GM23338 (cell line): Measurements from ENCODE around the gene FURIN. TPM values are rescaled to one million over a fixed set of nuclear protein-coding genes. Genes with fewer than 3 reads are reported as not detected.
A peak's percentile ranks its signal among the peaks of the same experiment; 100 is the strongest.

Source experiments
- ATAC-seq: fragments of 200-7000 bp; cut with Tn5 transposase; 3 replicates; pipeline ENCODE4 v1.9.1; 2020
- DNase-seq: peaks from one replicate; pipeline ENCODE4 v3.0.0-alpha.2; 2015; ENCODE audit warnings: low spot score
- H2AFZ ChIP-seq: fragments of 200-600 bp; sonication (generic); 2 replicates; pipeline ENCODE4 v1.8.0; 2016; ENCODE audit warnings: antibody characterized with exemption, mild to moderate bottlenecking, moderate library complexity
- H3F3A ChIP-seq: fragments of 200-600 bp; sonication (generic); replicated peaks from 2 replicates; pipeline ENCODE4 v1.8.0; 2017; ENCODE audit warnings: antibody characterized with exemption, mixed run types, low read depth
- H3K27ac ChIP-seq: fragments of 200-600 bp; sonication (generic); 2 replicates; pipeline ENCODE4 v1.6.1; 2016; ENCODE audit warnings: low read depth
- H3K27me3 ChIP-seq: fragments of 200-600 bp; sonication (generic); 2 replicates; pipeline ENCODE4 v1.8.0; 2016; ENCODE audit warnings: mild to moderate bottlenecking, mixed run types, moderate library complexity; ENCODE audit not compliant: insufficient read depth
- H3K36me3 ChIP-seq: fragments of 200-600 bp; sonication (generic); 2 replicates; pipeline ENCODE4 v1.8.0; 2016; ENCODE audit warnings: mild to moderate bottlenecking; ENCODE audit not compliant: insufficient read depth
- H3K4me1 ChIP-seq: fragments of 200-600 bp; sonication (generic); 2 replicates; pipeline ENCODE4 v1.8.0; 2016; ENCODE audit warnings: mild to moderate bottlenecking, moderate library complexity; ENCODE audit not compliant: insufficient read depth
- H3K4me2 ChIP-seq: fragments of 200-600 bp; sonication (generic); 2 replicates; pipeline ENCODE4 v1.7.1; 2017; ENCODE audit warnings: mixed run types
- H3K4me3 ChIP-seq: fragments of 200-600 bp; sonication (generic); 2 replicates; pipeline ENCODE4 v1.6.1; 2016; ENCODE audit warnings: mixed run types
- H3K79me2 ChIP-seq: fragments of 200-600 bp; sonication (generic); replicated peaks from 2 replicates; pipeline ENCODE4 v1.8.0; 2017; ENCODE audit warnings: mild to moderate bottlenecking; ENCODE audit not compliant: insufficient read depth
- H3K9me2 ChIP-seq: fragments of 200-600 bp; sonication (generic); 2 replicates; pipeline ENCODE4 v1.8.0; 2017; ENCODE audit not compliant: insufficient read depth
- H4K20me1 ChIP-seq: fragments of 200-600 bp; sonication (generic); replicated peaks from 2 replicates; pipeline ENCODE4 v1.8.0; 2017; ENCODE audit warnings: mild to moderate bottlenecking; ENCODE audit not compliant: insufficient read depth
- H3K27ac Mint-ChIP-seq: 2 replicates; pipeline ENCODE4 v1.8.0; 2020; ENCODE audit warnings: inconsistent platforms, mild to moderate bottlenecking, moderate library complexity, mixed read lengths
- H3K27me3 Mint-ChIP-seq: 3 replicates; pipeline ENCODE4 v1.8.0; 2022; ENCODE audit warnings: low read depth, mild to moderate bottlenecking, moderate library complexity, mixed read lengths, inconsistent platforms; ENCODE audit not compliant: insufficient read depth, poor library complexity
- H3K36me3 Mint-ChIP-seq: 3 replicates; pipeline ENCODE4 v1.8.0; 2021; ENCODE audit warnings: low read depth, mild to moderate bottlenecking, inconsistent platforms, moderate library complexity, mixed read lengths
- H3K4me1 Mint-ChIP-seq: 3 replicates; pipeline ENCODE4 v1.8.0; 2020; ENCODE audit warnings: mild to moderate bottlenecking, inconsistent platforms, mixed read lengths
- H3K4me3 Mint-ChIP-seq: 3 replicates; pipeline ENCODE4 v1.8.0; 2021; ENCODE audit warnings: moderate library complexity, mild to moderate bottlenecking, inconsistent platforms, mixed read lengths
- H3K9me3 Mint-ChIP-seq: 3 replicates; pipeline ENCODE4 v1.8.0; 2020; ENCODE audit warnings: moderate library complexity, mild to moderate bottlenecking, inconsistent platforms, mixed read lengths
- JUNB ChIP-seq: IDR thresholded peaks from one replicate; pipeline ENCODE4 v1.6.1; 2016; ENCODE audit warnings: antibody characterized with exemption; ENCODE audit not compliant: unreplicated experiment
- polyA plus RNA-seq: library from polyadenylated mRNA; unstranded; fragments of >200 nt; fragmentation: Nextera tagmentation; extraction: Ambion mirVana; gene quantifications from 2 replicates; pipeline ENCODE4 v1.2.1, GENCODE V29; 2016
- total RNA-seq: library from RNA; depleted of rRNA; stranded (reverse); fragments of >200 nt; shearing (Covaris generic); gene quantifications from 2 replicates; pipeline ENCODE4 v1.2.3, GENCODE V29; 2014
- TF ChIP-seq, protein P1 (sequence below): fragments of 250-450 bp; sonication (Bioruptor Pico); IDR thresholded peaks from 2 replicates; pipeline ENCODE4 v1.5.0; 2020; ENCODE audit warnings: mild to moderate bottlenecking, moderate library complexity
- TF ChIP-seq, protein P2 (sequence below), 2 experiments: fragments of 200-600 bp in 1 of 2; sonication (generic) in 1 of 2; conservative IDR thresholded peaks; 2 replicates each; pipeline versions ENCODE4 v1.5.1 to v1.6.1; 2016 to 2017; ENCODE audit warnings: antibody characterized with exemption in 2 of 2, low read depth in 2 of 2, mild to moderate bottlenecking in 2 of 2, moderate library complexity in 1 of 2

Gene FURIN
- total and polyA plus RNA-seq, 2 experiments from 2014 or later = 6.3 to 20.9 TPM

DNA sequence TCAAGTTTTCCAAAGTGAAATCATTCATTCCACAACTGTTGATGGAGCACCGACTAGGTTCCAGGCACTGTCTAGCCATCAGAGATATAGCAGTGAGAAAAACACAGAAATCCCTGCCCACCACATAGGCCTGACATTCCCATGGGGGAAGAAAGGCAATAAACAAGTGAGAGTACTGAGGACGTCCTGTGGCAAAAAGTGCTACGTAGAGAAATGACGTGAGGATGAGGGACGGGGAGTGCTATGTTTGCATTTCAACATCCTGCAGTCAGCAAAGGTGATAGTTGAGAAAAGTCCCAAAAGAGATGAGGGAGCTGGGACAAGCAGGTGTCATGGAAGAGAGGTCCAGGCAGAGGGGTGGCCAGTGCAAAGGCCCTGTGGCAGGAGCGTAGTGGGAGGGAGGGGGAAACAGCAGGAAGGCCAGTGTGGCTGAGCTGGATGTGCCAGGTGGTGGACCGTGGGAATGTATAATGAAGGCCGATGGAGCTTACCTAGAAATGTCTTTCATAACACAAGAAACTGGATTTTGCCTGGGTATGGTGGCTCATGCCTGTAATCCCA, 10.4 kb upstream of the FURIN start (continued):
- TF ChIP-seq, protein P1, sequence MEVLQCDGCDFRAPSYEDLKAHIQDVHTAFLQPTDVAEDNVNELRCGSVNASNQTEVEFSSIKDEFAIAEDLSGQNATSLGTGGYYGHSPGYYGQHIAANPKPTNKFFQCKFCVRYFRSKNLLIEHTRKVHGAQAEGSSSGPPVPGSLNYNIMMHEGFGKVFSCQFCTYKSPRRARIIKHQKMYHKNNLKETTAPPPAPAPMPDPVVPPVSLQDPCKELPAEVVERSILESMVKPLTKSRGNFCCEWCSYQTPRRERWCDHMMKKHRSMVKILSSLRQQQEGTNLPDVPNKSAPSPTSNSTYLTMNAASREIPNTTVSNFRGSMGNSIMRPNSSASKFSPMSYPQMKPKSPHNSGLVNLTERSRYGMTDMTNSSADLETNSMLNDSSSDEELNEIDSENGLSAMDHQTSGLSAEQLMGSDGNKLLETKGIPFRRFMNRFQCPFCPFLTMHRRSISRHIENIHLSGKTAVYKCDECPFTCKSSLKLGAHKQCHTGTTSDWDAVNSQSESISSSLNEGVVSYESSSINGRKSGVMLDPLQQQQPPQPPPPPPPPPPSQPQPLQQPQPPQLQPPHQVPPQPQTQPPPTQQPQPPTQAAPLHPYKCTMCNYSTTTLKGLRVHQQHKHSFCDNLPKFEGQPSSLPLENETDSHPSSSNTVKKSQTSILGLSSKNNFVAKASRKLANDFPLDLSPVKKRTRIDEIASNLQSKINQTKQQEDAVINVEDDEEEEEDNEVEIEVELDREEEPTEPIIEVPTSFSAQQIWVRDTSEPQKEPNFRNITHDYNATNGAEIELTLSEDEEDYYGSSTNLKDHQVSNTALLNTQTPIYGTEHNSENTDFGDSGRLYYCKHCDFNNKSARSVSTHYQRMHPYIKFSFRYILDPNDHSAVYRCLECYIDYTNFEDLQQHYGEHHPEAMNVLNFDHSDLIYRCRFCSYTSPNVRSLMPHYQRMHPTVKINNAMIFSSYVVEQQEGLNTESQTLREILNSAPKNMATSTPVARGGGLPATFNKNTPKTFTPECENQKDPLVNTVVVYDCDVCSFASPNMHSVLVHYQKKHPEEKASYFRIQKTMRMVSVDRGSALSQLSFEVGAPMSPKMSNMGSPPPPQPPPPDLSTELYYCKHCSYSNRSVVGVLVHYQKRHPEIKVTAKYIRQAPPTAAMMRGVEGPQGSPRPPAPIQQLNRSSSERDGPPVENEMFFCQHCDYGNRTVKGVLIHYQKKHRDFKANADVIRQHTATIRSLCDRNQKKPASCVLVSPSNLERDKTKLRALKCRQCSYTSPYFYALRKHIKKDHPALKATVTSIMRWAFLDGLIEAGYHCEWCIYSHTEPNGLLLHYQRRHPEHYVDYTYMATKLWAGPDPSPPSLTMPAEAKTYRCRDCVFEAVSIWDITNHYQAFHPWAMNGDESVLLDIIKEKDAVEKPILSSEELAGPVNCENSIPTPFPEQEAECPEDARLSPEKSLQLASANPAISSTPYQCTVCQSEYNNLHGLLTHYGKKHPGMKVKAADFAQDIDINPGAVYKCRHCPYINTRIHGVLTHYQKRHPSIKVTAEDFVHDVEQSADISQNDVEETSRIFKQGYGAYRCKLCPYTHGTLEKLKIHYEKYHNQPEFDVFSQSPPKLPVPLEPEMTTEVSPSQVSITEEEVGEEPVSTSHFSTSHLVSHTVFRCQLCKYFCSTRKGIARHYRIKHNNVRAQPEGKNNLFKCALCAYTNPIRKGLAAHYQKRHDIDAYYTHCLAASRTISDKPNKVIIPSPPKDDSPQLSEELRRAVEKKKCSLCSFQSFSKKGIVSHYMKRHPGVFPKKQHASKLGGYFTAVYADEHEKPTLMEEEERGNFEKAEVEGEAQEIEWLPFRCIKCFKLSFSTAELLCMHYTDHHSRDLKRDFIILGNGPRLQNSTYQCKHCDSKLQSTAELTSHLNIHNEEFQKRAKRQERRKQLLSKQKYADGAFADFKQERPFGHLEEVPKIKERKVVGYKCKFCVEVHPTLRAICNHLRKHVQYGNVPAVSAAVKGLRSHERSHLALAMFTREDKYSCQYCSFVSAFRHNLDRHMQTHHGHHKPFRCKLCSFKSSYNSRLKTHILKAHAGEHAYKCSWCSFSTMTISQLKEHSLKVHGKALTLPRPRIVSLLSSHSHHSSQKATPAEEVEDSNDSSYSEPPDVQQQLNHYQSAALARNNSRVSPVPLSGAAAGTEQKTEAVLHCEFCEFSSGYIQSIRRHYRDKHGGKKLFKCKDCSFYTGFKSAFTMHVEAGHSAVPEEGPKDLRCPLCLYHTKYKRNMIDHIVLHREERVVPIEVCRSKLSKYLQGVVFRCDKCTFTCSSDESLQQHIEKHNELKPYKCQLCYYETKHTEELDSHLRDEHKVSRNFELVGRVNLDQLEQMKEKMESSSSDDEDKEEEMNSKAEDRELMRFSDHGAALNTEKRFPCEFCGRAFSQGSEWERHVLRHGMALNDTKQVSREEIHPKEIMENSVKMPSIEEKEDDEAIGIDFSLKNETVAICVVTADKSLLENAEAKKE (CRISPR knock-in tag) = no peak
- no peak for TF ChIP-seq JUNB

DNA sequence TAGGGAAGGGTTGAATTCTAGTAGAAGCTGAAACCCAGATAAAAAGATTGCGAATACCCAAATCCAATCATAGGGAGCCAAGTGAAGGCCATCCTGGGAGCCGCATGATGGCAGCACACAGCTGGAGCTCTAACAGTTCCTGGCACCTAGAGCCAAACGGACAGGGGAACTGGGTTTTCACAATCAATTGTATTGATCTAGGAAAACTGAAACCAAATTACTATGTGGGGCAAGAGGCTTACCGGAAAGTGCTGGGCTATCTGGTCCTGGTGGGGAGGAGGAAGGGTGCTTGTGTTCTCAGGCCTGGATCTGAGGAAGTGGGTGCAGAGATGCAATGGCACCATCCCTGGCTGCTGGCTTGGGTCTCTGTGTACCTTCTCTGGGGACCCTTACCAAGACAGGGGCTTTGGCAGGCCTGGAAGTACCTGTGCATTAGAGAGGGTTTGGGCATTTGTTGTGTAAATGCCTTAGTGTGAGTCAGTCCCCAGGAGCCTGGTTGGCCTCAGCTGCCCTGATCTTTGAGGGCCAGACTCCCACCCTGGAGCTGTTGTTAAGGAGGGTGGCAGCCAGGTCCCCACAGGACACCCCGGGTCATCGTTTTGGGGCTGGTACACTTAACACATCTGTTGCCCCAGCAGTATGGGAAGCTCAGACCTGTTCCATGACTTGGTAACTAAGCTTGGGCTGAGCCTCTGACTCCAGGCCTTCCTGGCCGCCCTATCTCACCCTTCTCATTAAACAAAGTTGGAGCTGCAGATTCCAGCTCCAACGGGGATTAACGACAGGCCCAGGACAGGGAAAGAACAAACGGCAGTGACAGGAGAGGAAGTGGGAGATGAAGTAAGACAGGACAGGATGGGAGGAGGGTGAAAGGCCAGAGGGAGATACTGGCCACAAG, 8.9 kb upstream of the FURIN start:
- H3K9me3 Mint-ChIP-seq = no peaks in the 10 kb centered on the region
- H3K27me3 ChIP-seq = no peaks in the 10 kb centered on the region
- H3K27me3 Mint-ChIP-seq = peaks cover 12% of the 10 kb centered on the region
- no peak overlapping the region; the same call in 2 of the 3 replicates for H3K4me3 Mint-ChIP-seq
- H3K4me1 Mint-ChIP-seq = peaks cover 13% of the 10 kb centered on the region
- H4K20me1 ChIP-seq = no peaks in the 10 kb centered on the region
- H3K9me2 ChIP-seq = no peaks in the 10 kb centered on the region
- H3K36me3 ChIP-seq = no peaks in the 10 kb centered on the region
- H3K27ac Mint-ChIP-seq = peak overlapping the region; percentile 88
- ATAC-seq = peak; percentile 89
- peak overlapping the region; percentile 95 for H2AFZ ChIP-seq
- no peaks in the 10 kb centered on the region for H3K79me2 ChIP-seq
- peaks cover 8% of the 10 kb centered on the region for H3K4me1 ChIP-seq
- no peaks in the 10 kb centered on the region for H3K36me3 Mint-ChIP-seq
- no peaks in the 10 kb centered on the region for H3F3A ChIP-seq
- TF ChIP-seq, protein P1 (CRISPR knock-in tag) = no peak
- TF ChIP-seq, protein P2, sequence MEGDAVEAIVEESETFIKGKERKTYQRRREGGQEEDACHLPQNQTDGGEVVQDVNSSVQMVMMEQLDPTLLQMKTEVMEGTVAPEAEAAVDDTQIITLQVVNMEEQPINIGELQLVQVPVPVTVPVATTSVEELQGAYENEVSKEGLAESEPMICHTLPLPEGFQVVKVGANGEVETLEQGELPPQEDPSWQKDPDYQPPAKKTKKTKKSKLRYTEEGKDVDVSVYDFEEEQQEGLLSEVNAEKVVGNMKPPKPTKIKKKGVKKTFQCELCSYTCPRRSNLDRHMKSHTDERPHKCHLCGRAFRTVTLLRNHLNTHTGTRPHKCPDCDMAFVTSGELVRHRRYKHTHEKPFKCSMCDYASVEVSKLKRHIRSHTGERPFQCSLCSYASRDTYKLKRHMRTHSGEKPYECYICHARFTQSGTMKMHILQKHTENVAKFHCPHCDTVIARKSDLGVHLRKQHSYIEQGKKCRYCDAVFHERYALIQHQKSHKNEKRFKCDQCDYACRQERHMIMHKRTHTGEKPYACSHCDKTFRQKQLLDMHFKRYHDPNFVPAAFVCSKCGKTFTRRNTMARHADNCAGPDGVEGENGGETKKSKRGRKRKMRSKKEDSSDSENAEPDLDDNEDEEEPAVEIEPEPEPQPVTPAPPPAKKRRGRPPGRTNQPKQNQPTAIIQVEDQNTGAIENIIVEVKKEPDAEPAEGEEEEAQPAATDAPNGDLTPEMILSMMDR (conservative IDR thresholded peaks at IDR 0.05; ENCODE audit: low read depth in 2 of 2) = peak; percentile 10 to 18; a peak in 3 of 4 replicates
- peak overlapping the region; percentile 72; the same call in 1 of the 2 replicates for H3K27ac ChIP-seq
- peak; percentile 47 for DNase-seq
- H3K4me2 ChIP-seq = peak overlapping the region; percentile 65; the same call in 1 of the 2 replicates
- H3K4me3 ChIP-seq = no peak overlapping the region
